GM21447 (cell line): Measurements from ENCODE around the gene TDP1.
A peak's percentile ranks its signal among the peaks of the same experiment; 100 is the strongest.

Experiments used
- ATAC-seq: cut with Tn5 transposase; IDR thresholded peaks from one replicate; pipeline ENCODE4 v1.9.1; 2021; ENCODE audit not compliant: unreplicated experiment

TDP1 gene

DNA sequence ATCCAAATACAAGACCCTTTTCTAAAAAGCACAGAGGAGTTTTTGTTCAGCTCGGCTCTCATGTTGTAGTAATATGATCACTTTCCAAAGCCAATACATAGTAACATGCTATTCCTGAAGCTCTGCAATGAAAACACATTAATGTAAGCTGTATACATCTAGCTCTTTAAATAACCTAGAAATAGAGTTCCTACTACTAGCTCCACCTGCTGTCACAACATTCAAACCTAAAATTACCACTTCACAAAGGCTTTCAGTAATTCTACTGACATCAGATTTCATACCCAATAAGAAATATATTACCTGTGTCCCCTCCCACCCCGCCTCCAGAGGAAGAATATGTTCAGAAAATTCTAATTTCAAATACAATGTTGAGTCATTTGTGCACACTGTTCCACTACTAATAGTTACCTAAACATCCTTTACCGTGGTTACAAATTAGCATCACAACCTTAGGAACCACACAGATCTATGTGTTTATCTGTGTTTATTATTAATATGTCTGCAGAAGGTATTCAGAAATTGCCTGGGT lies 19.0 kb upstream of the TDP1 start:
- no peak for ATAC-seq

DNA sequence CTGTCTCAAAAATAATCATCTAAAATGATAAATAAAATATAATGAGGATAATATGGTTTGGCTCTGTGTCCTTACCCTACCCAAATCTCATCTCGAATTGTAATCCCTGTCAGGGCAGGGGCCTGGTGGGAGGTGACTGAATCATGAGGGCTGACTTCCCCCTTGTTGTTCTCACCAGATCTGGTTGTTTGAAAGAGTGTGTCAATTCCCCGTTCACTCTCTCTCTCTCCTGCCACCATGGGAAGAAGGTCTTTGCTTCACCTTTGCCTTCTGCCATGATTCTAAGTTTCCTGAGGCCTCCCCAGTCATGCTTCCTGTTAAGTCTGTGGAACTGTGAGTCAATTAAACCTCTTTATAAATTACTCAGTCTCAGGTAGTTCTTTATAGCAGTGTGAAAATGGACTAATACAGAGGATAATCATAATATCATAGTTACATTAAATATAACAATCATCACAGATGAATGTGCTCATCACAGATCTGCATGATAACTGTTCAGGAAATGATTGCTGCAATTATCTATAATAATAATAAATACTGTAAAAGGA lies 13.8 kb upstream of the TDP1 start:
- ATAC-seq: no peak

DNA sequence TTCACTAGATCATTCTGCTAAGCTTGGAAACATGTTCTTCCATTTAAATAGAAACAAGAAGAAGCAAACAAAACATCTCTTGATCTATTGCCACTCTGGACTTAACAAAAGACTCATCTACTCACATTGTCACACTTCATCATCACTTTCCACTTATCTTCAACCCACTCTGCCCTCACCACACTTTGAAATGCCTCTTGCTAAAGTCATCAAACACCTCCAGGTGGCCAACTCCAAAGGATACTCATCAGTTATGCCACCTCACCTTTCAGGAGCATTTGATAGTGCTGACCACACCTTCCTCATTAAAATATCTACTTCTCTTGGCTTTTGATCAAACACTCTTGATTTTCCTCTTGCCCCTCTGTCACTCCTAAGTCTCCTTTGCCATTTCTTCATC lies 8.4 kb upstream of the TDP1 start:
- no peak for ATAC-seq

DNA sequence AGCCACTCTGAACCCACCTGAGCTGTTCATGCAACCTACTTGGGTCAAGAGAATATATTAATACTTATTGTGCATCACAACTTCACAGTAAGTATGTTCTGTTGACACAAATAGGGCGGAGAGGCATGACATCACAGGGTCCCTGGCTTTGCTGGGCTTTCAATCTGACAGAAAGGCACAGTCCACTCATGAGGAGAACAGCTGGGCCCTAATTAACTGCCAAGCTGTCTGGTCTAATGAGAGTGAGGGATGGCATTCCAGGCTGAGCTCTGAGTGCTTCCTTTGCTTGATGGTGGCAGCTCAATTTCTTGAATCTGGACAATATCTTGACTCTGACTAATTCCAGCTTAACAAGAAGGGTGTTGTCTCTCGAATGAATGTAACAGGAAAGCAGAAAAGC lies 3.2 kb upstream of the TDP1 start:
- no peak for ATAC-seq

DNA sequence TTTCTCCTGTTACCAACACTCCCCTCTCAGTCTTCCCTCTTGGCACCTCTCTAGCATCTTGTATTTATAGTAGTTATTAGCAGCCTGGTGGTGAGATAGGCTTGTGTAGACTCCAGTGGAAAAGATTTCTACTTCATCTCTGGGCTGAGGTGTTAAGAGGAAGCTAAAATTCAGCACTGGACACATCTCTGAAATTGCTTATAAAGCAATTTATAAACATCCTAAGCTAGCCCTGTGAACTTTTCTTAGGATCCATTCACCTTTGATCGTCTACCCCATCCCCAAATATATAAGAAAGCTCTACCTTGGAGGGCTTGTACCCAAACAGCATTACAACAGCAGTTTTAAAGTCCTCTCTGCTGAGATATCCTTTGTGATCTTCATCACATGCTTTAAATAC lies 2.1 kb upstream of the TDP1 start:
- ATAC-seq: no peak

DNA sequence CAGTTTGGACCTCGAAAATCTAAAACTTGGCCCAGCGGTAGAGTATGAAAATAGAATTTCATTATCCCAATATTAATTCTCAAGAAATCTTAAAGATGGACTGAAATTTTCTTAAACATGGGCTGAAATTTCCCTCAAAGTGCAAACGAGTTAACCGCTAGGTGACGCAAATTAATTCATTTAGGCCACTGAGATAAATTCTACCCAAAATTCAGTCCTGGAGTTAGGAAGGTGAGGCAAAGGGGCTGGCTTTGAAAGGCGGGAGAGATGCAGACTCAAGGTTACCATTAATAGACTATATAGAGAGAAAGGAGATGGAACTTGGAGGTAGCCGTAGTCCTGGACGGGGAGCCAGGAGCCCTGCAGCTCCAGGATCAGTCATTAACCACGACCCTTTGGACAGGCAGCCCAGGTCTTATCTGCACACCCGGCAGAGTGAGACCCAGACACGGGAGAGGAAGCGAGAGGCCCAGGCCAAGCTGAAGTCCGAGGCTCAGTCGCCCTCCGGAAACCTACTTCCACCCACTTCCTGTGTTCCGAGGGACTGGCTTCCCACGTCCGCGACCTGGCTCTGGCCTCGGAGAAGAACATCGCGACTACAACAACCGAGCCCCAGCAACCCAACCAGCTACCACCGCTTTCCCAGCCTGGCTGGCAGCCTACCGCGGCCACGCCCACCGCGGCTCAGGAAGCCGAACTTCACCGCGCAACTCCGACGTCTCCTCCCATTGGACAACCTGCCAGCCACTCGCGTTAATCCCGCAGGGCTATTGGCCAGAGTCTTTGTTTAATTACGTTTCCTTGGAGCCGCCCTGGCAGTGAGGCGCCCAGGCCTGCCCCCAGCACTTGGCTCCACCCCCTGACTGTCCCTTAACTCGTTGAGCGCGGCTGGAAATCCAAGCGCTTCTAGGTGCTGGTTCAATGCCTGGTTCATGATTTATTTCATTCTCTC lies 1.4 kb upstream of the TDP1 start, which contains the start of gene EFCAB11:
Gene EFCAB11, minus strand, starts transcription at position 661 of the 952 bp plus-strand sequence. Its CDS starts 70 bp downstream, at position 591.
- ATAC-seq: peak; percentile 81

DNA sequence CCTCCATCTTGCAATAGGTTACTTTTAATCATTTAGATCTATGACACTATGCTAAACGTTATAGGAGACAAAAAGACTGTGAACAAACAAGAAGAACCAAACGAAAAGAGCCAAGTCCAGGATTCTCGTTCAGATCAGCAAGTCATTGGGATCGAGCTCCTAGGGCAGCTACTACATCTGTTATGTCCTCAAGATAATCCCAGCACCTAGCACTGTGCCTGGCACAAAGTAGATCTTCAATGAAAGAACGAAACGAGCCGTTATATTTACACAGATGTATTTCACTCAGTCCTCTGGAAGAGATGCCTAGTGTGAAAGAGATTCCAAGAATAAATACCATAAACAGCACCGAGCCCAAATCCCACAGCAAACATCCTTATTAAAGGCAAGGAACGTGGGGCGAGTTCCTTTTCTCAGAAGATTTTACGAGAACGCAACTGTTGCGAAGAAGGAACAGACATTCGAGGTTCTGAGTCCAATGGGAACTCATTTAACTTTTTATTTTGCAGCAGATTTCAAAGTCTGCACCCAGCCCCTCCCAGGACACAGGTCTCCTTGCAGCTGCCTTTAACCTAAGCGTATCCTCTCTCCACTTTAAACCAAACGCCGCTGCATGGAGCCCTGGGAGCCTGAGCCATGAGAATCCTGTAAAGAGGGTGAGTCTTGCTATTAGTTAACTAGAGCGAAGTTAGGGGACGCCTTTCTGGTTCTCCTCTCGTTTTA lies 544 bp upstream of the TDP1 start:
- ATAC-seq: peak; percentile 14

DNA sequence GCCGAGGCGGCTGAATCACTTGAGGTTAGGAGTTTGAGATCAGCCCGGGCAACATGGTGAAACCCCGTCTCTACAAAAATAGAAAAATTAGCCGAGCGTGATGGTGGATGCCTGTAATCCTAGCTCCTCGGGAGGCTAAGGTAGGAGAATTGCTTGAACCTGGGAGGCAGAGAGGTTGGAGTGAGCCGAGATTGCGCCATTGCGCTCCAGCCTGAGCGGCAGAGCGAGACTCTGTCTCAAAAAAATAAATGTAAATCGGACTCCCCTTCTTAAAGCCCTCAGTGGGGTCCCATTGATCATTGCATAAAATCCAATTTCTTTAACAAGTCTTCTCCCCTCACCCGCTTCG lies 908 bp downstream of the TDP1 start:
- ATAC-seq: no peak

DNA sequence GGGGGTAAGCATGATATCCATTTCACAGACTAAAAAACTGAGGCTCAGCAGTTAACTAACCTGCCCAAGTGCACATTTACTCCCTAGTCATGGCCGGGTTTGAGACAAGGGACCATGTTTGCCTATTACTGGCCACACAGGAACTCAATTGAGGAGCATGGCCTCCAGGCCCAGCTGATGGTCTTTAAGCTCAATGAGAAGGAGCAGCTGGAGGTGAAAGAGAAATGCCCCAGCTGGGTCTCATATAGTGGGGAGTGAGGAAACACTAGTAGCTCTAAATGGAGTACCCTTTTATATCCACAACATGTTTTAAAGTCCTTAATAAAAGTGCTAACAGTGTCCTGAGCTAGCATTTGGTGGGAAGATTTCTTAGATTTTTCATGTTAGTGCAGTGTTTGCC lies 1.6 kb downstream of the TDP1 start:
- no peak for ATAC-seq

DNA sequence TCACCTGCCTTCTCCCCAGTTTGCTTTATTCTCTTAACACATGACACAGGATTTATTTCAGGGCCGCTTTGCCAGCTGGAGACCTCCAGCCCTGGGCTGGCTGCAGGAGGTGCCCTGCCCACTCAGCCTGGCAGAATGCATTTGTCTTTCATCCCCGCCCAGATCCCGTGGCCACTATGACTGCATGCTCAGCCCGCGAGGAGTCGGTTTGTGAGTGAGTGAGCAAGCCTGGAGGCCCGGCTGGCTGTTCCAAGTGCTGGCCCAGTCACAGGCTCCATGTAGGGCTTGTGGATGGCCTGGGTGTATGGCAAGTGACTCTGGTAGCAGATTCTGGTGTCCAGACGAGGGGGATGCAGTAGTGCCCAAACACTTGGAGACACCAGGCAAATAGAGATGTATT lies 2.1 kb downstream of the TDP1 start:
- no peak for ATAC-seq

DNA sequence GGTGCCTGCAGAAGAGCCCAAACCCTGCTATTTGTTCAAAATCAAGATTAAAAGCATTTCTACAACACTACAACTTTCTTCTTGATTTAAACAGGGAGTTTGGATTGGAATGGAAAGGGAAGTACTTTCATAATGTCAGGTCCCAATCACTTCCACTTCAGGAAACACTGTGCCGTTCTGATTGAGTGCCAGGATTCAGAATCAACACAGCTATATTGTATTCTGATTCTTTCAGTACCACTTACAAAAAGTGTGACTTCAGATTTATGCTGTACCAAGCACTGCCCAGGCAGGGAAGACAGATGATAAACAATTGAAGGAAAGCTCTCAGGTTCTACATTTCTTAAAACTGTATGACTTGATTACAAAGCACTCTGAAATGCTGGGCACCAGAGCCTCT lies 3.2 kb downstream of the TDP1 start:
- no peak for ATAC-seq

DNA sequence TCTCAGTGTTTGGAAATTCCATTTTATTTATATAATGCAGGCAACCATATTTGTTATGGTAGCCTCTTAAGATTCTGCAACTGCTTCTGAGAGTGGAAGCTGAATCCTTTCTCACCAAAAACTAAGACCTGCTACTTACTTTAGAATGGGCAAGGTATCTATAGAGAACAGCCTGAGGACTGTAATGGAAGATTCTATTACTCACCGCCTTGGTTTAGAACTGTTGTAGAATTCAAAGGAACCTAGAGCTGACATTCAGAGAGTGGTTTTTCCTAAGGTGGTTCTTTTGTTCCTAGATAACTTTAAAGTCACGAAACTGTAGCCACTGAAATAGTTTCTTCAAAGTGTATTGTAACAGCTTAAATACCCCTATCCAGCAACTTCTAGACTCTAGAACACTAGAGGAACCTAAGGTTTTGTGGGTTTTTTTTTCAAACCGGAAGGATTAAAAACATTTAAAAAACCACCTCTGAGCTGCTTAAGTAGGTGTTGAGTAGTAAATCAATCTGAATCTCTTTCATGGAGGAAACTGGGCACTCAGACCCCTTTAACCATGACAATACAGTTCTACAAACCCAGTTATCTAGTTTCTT lies 4.2 kb downstream of the TDP1 start:
- no peak for ATAC-seq

DNA sequence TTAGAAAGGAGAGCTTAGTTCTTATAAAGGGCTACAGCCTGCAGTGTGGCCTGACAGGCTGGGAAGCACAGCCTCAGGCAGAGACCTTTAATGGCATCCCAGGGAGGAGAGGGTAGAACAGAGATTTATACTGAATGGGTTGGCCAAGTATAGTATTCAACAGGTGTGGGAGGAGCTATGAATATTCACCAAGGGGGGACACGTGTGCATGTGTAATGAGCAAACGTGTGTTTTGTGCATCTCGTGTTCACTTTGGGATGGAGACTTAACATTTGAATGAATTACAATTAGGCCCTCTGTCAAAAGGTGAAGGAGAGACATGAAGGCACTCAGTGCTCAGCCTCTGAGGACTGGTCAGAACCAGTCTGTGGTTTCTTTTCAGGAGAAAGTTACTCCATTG lies 5.2 kb downstream of the TDP1 start:
- ATAC-seq: no peak

DNA sequence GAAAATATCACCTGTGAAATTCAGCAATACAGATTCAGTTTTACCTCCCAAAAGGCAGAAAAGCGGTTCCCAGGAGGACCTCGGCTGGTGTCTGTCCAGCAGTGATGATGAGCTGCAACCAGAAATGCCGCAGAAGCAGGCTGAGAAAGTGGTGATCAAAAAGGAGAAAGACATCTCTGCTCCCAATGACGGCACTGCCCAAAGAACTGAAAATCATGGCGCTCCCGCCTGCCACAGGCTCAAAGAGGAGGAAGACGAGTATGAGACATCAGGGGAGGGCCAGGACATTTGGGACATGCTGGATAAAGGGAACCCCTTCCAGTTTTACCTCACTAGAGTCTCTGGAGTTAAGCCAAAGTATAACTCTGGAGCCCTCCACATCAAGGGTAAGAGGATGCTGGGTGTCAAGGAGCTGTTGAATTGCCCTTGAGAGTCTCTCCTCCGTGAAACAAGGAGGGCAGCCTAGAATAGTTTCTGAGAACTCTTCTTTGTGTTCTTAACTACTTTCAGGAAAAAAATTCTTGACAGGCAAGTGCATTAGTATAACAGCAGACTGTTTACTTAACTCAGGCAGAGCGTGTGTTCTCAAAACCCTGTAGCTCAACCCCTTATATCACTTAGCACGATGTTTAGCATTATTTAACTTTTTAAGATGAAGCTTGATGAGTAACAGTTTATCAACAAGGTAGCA lies 7.7 kb downstream of the TDP1 start:
- no peak for ATAC-seq

DNA sequence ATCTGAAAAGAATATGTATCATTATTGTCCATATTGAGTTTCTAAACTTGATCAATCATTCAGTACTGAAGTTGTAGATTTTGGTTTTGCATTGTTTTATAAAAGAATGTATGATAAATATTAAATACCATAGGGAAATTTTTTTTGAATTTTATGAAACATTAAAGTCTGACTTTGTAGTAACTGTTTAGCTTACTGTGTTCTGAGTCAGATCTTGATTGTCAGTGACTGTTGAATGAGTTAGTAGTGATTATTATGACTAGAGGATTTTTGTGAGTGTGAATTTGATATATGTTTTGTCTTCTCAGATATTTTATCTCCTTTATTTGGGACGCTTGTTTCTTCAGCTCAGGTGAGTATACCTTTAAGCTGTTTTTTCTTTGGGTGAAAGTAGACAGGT lies 10.1 kb downstream of the TDP1 start:
- ATAC-seq: no peak

DNA sequence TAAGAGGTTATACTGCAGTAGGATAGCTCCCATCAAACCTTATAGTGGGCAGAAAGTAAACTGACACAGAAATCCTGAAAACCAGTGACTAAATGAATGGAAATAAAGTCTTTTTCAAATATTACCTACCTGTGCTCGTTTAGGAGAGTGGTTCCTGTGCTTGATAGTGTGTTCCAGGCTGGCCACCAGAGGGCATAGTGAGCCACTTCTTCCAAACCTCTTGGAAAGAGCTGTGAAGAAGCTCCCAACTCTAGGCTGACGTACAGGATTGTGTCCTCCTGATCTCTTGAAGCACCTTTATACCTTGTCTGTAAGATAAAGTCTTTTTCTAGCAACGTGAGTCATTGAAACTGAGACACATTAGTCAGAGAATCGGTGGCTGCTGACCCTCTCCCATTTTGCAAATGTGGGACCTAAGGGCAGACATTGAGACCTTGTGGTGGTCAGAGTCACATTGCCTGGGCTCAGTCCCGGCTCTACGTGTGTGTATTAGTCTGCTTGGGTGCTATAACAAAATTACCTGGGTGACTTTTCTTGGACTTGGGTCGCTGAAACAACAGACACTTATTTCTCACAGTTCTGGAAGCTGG lies 17.6 kb downstream of the TDP1 start:
- ATAC-seq: no peak

DNA sequence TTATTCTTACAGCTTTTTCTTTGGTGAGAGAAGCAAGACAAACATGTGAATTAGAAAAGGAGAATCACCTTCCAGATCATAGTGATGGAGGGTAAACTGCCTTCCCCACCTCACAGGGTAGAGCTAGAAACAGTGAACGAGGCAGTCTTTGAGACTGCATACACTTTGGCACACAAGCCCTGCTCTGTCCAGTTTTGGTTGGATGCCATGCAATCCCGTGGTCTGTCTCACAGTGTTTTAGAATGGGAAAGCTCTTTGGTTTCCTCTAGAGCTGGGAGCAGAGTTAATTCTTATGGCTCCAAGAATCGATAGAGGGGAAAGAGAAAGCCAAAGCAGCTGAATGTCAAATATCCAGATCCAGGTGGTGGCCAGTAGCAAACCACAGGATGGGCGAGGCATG lies 21.9 kb downstream of the TDP1 start:
- no peak for ATAC-seq

DNA sequence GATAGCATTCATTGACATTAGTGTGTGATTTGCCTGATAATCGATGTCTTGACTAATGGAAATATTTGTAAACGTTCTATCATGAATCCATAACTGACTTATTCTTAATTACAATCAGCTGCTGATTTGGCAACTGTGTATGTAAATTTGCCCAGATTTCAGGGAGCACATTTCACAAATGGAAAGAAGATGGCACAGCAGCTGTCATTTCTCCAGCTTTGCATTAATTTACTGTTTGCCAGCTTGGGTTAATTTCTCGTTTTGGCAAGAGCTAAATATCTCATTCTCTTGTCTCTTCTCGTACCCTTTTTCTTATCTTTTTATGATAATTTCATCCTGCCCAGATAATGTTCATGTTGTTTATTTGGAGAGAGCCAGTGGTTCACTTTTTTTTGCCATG lies 22.9 kb downstream of the TDP1 start:
- ATAC-seq: no peak

DNA sequence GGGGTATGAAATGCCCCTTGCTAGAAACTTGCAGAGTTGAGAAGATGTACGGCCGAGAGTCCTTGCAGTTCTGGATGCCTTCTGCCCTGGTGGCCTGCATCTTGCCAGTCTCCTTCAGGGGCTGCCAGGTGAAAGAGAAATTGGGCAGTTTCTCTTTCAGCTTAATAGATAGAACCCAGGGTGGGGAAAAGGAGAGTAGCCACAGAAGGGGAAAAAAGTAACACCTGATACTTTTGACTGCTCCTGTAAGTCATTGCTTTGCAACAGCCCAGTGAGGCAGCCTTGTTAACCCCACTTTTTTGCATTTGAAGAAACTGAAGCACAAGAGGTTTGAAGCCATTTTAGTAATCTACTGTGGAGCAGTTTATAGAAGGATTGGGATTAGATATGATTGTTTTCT lies 27.6 kb downstream of the TDP1 start:
- ATAC-seq: no peak

DNA sequence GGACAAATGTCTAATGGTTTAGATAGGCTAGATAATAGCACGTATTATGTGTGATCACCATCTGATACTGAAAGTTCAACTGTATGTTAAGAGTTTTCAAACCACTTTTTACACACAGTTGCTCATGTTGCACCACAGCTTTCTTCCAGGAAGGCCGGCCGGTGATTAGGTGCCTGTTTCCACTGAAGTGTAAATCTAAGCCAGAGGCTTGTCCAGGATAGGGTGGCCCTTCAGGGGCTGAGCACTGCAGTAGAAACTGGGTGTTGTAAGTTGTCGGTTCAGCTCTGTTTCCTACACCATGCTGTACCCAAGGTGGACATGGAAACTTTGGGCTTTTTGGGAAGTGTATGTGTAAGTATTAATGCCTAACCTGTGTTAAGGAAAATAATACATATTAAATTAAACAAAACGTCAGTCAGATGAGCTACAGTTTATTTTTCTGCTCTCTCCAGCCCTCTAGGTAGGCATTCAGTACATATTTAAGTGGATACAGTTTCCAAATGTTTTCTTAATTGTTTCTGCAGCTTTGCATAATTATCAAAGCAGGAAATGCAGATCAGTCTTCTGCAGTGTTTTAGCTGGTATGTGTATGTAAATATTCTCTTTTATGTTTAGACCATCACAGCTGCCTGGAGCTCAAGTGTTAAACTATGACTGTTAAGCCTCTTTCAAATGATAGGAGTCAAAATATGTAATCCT lies 30.9 kb downstream of the TDP1 start:
- no peak for ATAC-seq
